Activated CD4-positive, alpha-beta memory T cell treated with anti-CD3 and anti-CD28 coated beads for 36 hours (primary cell): Measurements from ENCODE around the gene RANGAP1. TPM values are rescaled to one million over a fixed set of nuclear protein-coding genes. Genes with fewer than 3 reads are reported as not detected.

Source experiments
- CTCF ChIA-PET: fragments of 350-600 bp; sonication (Branson Sonifier 250); formaldehyde crosslinking; loops from one replicate; lab custom pipeline; 2021; ENCODE audit warnings: antibody characterized with exemption, inconsistent platforms; lab: Charles Lee
- POLR2A ChIA-PET: fragments of 350-600 bp; sonication (Branson Sonifier 250); formaldehyde crosslinking; loops from one replicate; lab custom pipeline; 2021; ENCODE audit warnings: antibody characterized with exemption; lab: Charles Lee
- DNase-seq: peaks from one replicate; pipeline ENCODE4 v3.0.0-alpha.2; 2020
- H3K27ac Mint-ChIP-seq: one replicate; pipeline ENCODE4 v1.8.0; 2021; ENCODE audit warnings: mixed read lengths
- H3K27me3 Mint-ChIP-seq: one replicate; pipeline ENCODE4 v1.8.0; 2021; ENCODE audit warnings: mixed read lengths
- H3K36me3 Mint-ChIP-seq: one replicate; pipeline ENCODE4 v1.8.0; 2021; ENCODE audit warnings: mixed read lengths
- H3K4me1 Mint-ChIP-seq: one replicate; pipeline ENCODE4 v1.8.0; 2021; ENCODE audit warnings: low read depth, mixed read lengths
- H3K4me3 Mint-ChIP-seq: one replicate; pipeline ENCODE4 v1.8.0; 2021; ENCODE audit warnings: mild to moderate bottlenecking, mixed read lengths
- H3K9me3 Mint-ChIP-seq: one replicate; pipeline ENCODE4 v1.8.0; 2021; ENCODE audit warnings: mixed read lengths
- intact Hi-C: fragments of 100-400 bp; cut with micrococcal nuclease; formaldehyde crosslinking; loops from one replicate; pipeline ENCODE4 v1.15.1; 2023
- total RNA-seq, 2 experiments: library from RNA; stranded (reverse); gene quantifications; one replicate each; pipeline ENCODE4 v1.2.3, GENCODE V29; 2021

Gene RANGAP1
- total RNA-seq, 2 experiments from 2014 or later, result 154 to 156 TPM

DNA sequence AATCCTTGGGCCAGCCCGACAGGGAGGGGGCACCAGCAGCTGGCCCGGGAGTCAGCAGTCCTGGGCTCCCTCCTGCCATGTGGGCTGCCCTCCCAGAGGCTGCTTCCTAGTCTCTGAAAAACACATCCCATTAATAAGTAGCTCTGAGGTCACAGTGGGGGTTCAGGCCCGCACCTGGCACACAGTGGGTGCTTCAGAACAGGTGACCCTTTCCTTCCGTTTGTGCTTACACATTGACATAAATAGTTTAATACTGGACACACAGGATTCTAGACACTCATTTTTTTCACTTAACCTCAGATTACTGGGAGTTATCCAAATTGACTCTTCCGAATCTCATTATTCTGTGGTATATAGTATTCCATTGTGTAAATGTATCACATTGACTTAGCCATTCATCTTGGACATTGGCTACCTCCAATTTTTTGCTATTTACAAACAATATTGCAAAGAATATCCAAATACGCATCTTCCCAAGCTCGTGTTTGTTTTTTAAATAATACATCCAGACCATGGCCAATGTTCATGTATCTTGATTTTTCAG, 44.8 kb downstream of the RANGAP1 start:
- no peak overlapping the region for H3K4me3 Mint-ChIP-seq
- no peaks in the 10 kb centered on the region for H3K9me3 Mint-ChIP-seq
- no peak for DNase-seq
- H3K4me1 Mint-ChIP-seq, result peaks cover 11% of the 10 kb centered on the region
- ChIA-PET CTCF (no interaction called here), POLR2A (no interaction called here)
- no peaks in the 10 kb centered on the region for H3K27me3 Mint-ChIP-seq
- H3K36me3 Mint-ChIP-seq, result peaks cover 2% of the 10 kb centered on the region
- intact Hi-C loops, result no loop called here
- H3K27ac Mint-ChIP-seq, result no peak overlapping the region

DNA sequence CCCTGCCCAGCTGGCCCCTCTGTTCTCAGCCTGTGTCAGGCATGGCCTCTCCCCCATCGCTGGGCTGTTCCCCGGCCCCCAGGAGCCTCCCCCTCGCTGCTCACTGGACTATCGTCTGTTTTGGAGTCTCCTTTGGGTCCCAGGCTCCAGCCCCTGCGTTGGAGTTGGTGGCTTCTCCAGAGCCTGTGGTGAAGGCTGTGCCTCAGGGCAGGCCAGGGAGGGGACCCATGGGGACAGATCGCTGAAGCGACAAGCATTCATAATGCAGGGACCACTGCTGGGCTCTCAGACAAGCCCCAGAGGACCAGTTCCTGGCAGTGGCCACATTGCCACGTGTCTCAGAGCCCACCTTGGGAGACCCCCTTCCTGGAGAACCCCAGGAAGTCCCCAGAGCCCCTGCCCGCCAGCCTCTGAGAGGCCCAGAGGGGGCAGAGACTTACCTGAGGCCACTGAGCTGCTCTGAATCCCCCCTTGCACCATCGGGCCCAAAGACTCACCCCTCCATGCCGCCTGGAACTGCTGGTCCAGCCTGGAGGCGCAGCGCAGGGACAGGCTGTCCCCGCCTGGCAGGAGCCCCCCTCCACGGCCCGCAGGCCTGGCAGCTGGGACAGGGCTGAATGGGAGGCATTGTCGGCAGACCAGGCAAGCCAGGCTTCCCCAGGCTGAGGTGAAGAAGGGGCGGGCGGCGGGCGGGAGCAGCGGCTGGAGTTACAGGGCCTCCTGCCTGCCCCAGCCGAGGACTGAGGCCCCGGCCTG, 45.4 kb downstream of the RANGAP1 start, which contains the start of gene CHADL:
TSS of gene CHADL (minus strand) at position 555 of the 756 bp plus-strand sequence. CDS start at position 505, 50 bp downstream.
- Mint-ChIP-seq H3K27me3 (no peaks in the 10 kb centered on the region), H3K9me3 (no peaks in the 10 kb centered on the region), H3K36me3 (peaks cover 2% of the 10 kb centered on the region), H3K4me3 (no peak within 1 kb of the TSS), H3K4me1 (peaks cover 11% of the 10 kb centered on the region), H3K27ac (no peak within 1 kb of the TSS)
- DNase-seq, result no peak
- CTCF ChIA-PET, result no interaction called here
- intact Hi-C loops, result no loop called here
- POLR2A ChIA-PET, result no interaction called here

DNA sequence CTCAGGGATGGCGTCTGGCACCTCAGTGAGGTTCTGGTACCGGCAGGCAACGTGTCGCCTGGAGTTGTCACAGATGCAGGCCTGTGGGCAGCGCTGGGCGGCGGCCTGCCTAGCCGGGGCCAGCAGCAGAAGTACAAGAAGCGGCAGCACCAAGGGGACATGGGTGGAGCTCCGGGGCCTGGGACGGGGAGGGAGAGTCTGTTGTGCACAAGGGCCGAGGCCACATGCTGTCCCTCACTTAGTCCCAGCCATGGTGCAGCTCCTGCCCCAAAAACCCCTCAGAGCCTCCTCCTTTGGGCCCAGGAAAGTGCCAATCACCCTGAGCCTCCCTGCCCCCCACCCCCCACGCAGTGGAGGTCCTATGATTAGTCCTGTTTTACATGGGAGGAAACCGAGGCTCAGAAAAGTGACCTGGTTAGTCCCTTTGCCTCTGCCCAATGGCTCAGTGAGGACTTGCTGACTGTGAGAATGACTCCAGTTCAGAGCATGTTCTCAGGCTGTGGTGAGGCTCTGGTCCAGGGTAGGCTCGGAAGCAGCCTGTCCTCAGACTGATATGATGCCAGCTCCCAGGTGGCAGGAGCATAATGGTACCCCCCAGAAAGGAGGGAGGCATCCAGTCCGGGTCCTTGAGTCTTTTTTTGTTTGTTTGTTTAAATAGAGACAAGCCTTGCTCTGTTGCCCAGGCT, 46.4 kb downstream of the RANGAP1 start:
- intact Hi-C loops, result no loop called here
- no peak overlapping the region for H3K27ac Mint-ChIP-seq
- ChIA-PET CTCF (interaction anchor here (0.6 kb wide), 1 partner anchor 382 kb away, joined by 3 read pairs; no protein-coding TSS in a partner anchor), POLR2A (no interaction called here)
- no peaks in the 10 kb centered on the region for H3K27me3 Mint-ChIP-seq
- no peak overlapping the region for H3K4me3 Mint-ChIP-seq
- H3K36me3 Mint-ChIP-seq, result peaks cover 2% of the 10 kb centered on the region
- H3K9me3 Mint-ChIP-seq, result no peaks in the 10 kb centered on the region
- DNase-seq, result no peak
- H3K4me1 Mint-ChIP-seq, result peaks cover 11% of the 10 kb centered on the region

DNA sequence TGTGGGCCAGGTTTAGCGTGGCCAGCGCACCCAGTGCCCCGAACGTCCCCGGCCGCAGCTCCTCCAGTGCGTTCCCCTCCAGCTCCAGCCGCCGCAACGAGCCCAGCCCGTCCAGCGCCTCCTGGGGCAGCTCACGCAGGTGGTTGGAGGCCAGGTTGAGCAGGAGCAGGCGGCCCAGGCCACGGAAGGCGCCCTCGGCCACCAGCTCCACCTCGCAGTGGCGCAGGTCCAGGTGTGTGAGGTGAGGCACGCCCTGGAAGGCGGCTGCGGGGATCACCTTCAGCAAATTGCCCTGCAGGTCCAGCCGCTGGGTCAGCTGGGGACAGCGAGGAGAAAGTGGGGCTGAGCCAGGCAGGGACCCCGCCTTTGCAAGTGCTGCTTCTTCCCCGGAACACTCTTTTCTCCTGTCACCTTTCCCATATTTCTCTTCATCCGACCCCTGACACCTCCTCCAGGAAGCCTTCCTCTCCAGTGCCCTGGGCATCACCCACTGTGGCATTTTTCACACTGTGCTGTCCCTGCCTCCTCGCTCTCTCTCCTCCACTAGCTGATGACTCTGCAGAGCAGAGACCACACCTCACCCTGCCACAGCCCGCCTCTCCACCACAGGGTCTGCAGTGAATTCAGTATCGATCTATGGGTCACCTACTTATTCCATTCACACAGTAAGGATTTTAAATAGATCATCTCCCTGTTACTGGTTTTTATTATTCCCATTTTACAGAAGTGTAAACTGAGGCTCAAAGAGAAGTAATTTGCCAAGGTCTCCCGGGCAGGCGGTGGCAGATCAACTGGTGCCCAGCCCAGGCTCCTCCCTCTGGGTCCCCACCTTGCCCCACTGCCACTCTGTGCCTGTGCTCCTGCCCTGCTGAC, 47.2 kb downstream of the RANGAP1 start:
- Mint-ChIP-seq H3K27me3 (no peaks in the 10 kb centered on the region), H3K36me3 (peaks cover 2% of the 10 kb centered on the region), H3K9me3 (no peaks in the 10 kb centered on the region), H3K4me3 (peak overlapping the region; percentile 44), H3K4me1 (peaks cover 11% of the 10 kb centered on the region), H3K27ac (no peak overlapping the region)
- CTCF ChIA-PET, result interaction anchor here (0.6 to 3.6 kb wide), 16 partner anchors 9 to 740 kb away, joined by 3 to 139 read pairs (median 6); partner anchors contain the start of gene RBX1
- POLR2A ChIA-PET, result interaction anchor here (0.9 kb wide), 1 partner anchor 21 kb away, joined by 3 read pairs; no protein-coding TSS in a partner anchor
- no peak for DNase-seq
- intact Hi-C loops, result no loop called here

DNA sequence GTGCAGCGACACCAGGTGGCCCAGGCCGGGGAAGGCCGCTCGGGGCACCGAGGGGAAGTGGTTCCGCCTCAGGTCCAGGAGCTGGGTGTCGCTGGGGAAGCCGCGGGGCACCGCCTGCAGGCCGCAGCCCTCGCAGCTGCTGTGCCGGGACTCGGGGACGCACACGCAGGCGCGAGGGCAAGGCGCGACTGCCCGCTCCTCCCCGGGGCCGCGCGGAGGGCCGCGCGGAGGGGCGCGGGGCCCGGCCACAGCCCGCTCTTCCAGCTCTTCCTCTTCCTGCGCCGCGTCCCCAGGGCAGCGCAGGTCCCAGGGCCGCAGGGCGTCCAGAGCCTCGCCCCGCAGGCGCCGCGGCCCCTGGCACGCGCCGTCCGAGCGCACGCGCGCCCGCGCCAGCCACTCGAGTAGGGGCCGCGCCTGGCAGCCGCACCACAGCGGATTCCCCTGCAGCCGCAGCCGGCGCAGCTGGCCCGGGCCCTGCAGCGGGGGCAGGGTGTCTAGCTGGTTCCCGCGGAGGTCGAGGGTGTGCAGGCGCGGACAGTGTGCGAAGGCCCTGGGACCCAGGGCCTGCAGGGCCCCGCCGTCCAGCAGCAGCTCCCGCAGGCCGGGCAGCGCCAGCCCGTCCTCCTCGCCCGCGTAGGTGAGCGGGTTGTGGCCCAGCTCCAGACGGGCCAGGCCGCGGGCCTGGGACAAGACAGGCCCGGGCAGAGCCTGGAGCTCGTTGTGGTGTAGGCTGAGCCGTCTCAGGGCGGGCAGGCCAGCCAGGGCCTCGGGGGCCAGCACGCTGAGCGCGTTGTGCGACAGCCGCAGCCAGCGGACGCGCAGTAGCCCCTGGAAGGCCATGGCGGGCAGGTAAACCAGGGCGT, 48.0 kb downstream of the RANGAP1 start:
- CTCF ChIA-PET, result interaction anchor here (0.5 to 3.6 kb wide), 51 partner anchors 8 to 739 kb away, joined by 3 to 139 read pairs (median 4); partner anchors contain the start of genes RBX1 and TEF
- H3K4me1 Mint-ChIP-seq, result peaks cover 11% of the 10 kb centered on the region

DNA sequence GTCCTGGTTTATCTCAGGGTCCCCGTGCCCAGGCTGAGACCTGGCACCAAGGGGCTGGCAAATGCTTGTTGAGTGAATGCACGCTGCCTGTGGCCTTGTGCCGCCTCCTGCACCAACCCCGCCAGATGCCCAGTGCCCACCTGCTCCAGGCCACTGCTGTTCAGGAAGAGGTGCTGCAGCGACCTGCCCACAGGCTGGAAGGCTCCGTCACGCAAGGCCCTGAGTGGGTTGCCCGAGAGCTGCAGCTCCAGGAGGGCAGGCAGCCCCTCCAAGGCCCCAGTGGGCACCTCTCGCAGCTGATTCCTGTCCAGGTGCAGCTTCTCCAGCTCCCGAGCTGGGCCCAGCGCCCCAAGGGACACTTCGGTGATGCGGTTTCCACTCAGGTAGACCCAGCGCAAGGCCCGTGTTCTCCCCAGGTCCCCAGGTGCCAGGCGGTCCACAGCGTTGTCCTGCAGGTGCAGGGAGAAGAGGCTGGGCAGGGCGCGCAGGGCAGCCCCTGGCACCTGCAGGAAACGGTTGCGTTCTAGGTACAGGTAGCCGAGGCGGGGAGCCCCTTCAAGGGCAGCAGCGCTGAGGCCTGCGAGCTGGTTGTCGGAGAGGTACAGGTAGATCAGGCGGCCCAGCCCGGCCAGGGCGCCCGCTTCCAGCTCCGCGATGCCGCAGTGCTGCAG, 48.8 kb downstream of the RANGAP1 start:
- intact Hi-C loops, result loop anchor here (1.0 kb wide), 1 partner anchor 315 kb away; no protein-coding TSS in a partner anchor
- ChIA-PET POLR2A (interaction anchor here (0.7 to 1.4 kb wide), 4 partner anchors 11 to 232 kb away, joined by 3 to 6 read pairs (median 3); partner anchors contain the start of genes ACO2, EP300 and PHF5A), CTCF (interaction anchor here (0.6 to 3.6 kb wide), 48 partner anchors 8 to 739 kb away, joined by 3 to 139 read pairs (median 4); partner anchors contain the start of genes RBX1 and TEF)
- Mint-ChIP-seq H3K27ac (no peak overlapping the region), H3K4me1 (peaks cover 11% of the 10 kb centered on the region), H3K36me3 (no peaks in the 10 kb centered on the region), H3K4me3 (peak overlapping the region; percentile 64), H3K9me3 (no peaks in the 10 kb centered on the region), H3K27me3 (no peaks in the 10 kb centered on the region)
- no peak for DNase-seq

More for the DNA sequence above, 48.0 kb downstream of the RANGAP1 start:
- no peak overlapping the region for H3K27ac Mint-ChIP-seq
- peak; percentile 89 for DNase-seq
- no peak overlapping the region for H3K4me3 Mint-ChIP-seq
- H3K9me3 Mint-ChIP-seq, result no peaks in the 10 kb centered on the region
- intact Hi-C loops, result loop anchor here (1.0 kb wide), 1 partner anchor 316 kb away; no protein-coding TSS in a partner anchor
- no peaks in the 10 kb centered on the region for H3K27me3 Mint-ChIP-seq
- no peaks in the 10 kb centered on the region for H3K36me3 Mint-ChIP-seq
- POLR2A ChIA-PET, result interaction anchor here (0.7 to 1.4 kb wide), 5 partner anchors 10 to 231 kb away, joined by 3 to 6 read pairs (median 3); partner anchors contain the start of genes ACO2, EP300 and PHF5A

DNA sequence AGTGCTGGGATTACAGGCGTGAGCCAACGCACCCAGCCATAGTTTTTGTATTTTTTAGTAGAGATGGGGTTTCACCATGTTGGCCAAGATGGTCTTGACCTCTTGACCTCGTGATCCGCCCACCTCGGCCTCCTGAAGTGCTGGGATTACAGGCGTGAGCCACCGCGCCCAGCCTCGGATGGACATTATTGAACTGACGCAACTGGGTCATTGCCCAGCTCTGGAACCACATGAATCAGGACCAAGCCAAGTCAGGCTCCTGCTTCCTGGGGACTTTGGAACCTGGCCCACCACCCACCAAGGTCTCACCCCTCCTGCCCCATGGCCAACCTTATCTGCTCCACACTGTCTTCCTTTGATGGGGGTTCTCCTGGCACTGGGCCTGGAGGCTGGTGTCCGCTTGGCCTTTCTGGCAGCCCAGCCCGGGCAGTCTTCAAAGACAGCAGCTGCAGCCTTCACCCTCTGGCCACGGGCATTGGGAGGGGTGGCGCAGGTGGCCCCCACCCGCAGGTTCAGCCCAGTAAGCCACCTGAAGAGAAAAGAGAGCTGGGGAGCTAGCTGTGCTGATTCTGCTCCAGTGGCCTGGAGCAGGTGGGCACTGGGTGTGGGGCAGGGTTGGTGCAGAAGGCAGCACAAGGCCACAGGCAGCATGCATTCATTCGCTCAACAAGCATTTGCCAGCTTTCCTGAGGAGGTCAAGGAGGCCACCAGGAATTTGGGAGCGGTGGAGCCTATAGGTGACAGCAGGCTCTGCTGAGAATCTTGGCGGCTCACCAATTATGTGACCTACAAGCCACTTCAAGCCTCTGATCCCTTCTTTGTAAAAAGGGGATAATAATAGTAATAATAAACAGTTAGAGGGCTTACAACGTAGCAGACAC, 50.9 kb downstream of the RANGAP1 start:
- H3K4me1 Mint-ChIP-seq, result peaks cover 11% of the 10 kb centered on the region
- no peaks in the 10 kb centered on the region for H3K9me3 Mint-ChIP-seq
- POLR2A ChIA-PET, result interaction anchor here (0.5 kb wide), 1 partner anchor 110 kb away, joined by 3 read pairs; no protein-coding TSS in a partner anchor
- intact Hi-C loops, result no loop called here
- no peak overlapping the region for H3K4me3 Mint-ChIP-seq
- no peaks in the 10 kb centered on the region for H3K27me3 Mint-ChIP-seq
- DNase-seq, result no peak
- H3K36me3 Mint-ChIP-seq, result peaks cover 5% of the 10 kb centered on the region
- no peak overlapping the region for H3K27ac Mint-ChIP-seq
- CTCF ChIA-PET, result interaction anchor here (0.6 to 3.6 kb wide), 3 partner anchors 36 to 317 kb away, joined by 3 to 139 read pairs (median 3); no protein-coding TSS in a partner anchor

DNA sequence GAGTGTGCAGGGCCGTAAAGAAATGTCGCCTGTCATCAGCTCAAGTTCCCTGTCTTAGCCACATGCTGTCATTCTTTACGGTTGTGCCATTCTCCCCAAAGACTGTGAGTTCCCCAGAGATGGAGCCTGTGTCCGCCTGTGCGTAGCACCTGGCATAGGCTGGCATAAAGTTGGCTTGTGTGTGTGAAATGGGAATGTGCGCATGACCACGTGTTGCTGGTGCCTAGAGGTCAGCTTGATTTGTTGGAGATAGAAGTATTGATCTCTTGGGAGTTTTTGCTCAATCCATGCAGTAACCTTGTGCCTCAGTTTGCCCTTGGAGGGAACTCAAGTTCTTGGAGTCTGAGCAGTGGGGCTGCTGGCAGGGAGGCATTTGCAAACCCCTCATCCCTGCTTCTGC, 54.6 kb downstream of the RANGAP1 start:
- CTCF ChIA-PET, result interaction anchor here (1.0 kb wide), 1 partner anchor 12 kb away, joined by 4 read pairs; no protein-coding TSS in a partner anchor
- H3K9me3 Mint-ChIP-seq, result no peaks in the 10 kb centered on the region
- no peak overlapping the region for H3K27ac Mint-ChIP-seq

DNA sequence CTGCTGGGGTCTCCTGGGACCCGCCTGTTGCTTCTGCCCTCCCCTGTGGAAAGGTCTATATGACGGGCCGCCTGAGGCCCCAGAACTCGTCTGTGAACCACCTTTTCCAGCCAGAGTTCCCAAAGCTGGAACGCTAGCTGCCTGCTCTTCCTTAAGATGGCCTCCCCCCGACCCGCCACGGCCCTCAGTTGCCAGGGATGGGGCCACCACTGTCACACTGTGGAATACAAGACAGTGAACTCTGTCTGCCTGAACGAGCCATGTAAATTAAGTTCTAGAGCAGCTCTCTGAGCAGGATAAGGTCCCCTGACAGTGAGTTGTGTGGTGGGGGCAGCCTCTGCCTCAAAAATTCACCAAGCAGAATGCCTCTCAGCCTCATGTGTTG, 55.6 kb downstream of the RANGAP1 start:
- no peaks in the 10 kb centered on the region for H3K27me3 Mint-ChIP-seq
- ChIA-PET POLR2A (interaction anchor here (1.0 to 1.1 kb wide), 2 partner anchors 14 kb away, joined by 3 to 4 read pairs; no protein-coding TSS in a partner anchor), CTCF (interaction anchor here (1.0 kb wide), 1 partner anchor 13 kb away, joined by 4 read pairs; no protein-coding TSS in a partner anchor)
- peaks cover 17% of the 10 kb centered on the region for H3K36me3 Mint-ChIP-seq
- H3K9me3 Mint-ChIP-seq, result no peaks in the 10 kb centered on the region
- H3K4me3 Mint-ChIP-seq, result no peak overlapping the region
- intact Hi-C loops, result no loop called here
- no peak for DNase-seq
- H3K4me1 Mint-ChIP-seq, result no peaks in the 10 kb centered on the region
- H3K27ac Mint-ChIP-seq, result no peak overlapping the region

More for the DNA sequence above, 54.6 kb downstream of the RANGAP1 start:
- Mint-ChIP-seq H3K4me3 (no peak overlapping the region), H3K27me3 (no peaks in the 10 kb centered on the region), H3K4me1 (no peaks in the 10 kb centered on the region), H3K36me3 (peaks cover 15% of the 10 kb centered on the region)
- intact Hi-C loops, result no loop called here
- DNase-seq, result no peak
- POLR2A ChIA-PET, result interaction anchor here (1.0 kb wide), 1 partner anchor 13 kb away, joined by 4 read pairs; no protein-coding TSS in a partner anchor
